ENCODE data around the gene FAM20C. TPM values are rescaled to one million over a fixed set of nuclear protein-coding genes. Genes with fewer than 3 reads are reported as not detected.

Gene FAM20C
- total and polyA plus RNA-seq, 2 of the 8 experiments (the other 6 are each of a cell fraction or from before 2014, with no cell fraction given): 9.5 to 34.8 TPM

- TF ChIP-seq CHD7 (IDR thresholded peaks at IDR 0.05; ENCODE audit: insufficient replicate concordance, low read length) (no peak), YY1 (IDR thresholded peaks at IDR 0.05; ENCODE audit: low read depth, low read length) (no peak), SUZ12 (IDR thresholded peaks at IDR 0.05; ENCODE audit: low read length) (no peak), POLR2A (IDR thresholded peaks at IDR 0.05; ENCODE audit: control extremely low read depth in 1 of 2, low read depth in 2 of 2, low read length in 2 of 2) (no peak)
These were observed 108.3 kb downstream of the FAM20C start (continued) for GRCh38 chr7:300546-301290.
